Smooth muscle cell of the brain vasculature (primary cell): ENCODE measurements around the gene LRRC3.

Source experiments
- DNase-seq: peaks from one replicate; pipeline ENCODE4 v3.0.0-alpha.2; 2012; ENCODE audit warnings: low read depth, low spot score

The LRRC3 gene

DNA sequence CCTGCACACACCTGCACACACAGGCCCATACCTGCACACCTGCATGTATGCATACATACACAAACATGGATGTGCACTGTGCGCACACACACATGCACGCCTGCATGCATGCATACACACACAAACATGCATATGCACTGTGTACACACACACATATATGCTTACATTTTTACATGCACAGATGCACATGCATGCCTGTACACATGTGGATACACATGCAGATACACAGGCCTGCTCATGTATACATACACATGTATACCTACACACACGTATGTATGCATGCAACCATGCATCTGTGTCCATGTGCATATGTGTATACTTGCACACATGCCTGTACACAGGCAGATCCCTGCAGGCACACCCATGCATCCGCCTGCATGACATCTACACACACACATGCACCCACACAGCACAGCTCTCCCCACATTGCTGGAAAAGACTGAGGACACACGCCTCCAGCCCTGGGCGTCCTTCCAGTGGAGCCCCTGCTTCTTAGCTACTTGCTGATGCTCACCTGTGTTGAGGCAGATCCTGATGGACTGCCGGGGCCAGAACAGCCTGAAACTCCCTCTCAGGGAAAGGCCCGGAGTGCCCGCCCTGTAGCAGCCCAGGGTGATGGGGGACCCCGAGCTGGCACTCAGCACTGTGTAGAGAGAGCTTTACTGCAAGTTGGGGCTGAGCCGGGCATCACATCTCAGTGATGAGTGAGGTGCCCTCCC, 56.1 kb downstream of the LRRC3 start:
- no peak for DNase-seq
